Adipocyte (in vitro differentiated cells): ENCODE data around the gene SMARCB1.
"Not testable (repeated sequence)": the region's sequence is repeated elsewhere in the genome, so short reads cannot be mapped to it uniquely, and the experiment has no call there.

Source experiments
- DNase-seq: peaks from one replicate; pipeline ENCODE4 v3.0.0-alpha.2; 2015; ENCODE audit warnings: low read depth
- H3K27me3 ChIP-seq: replicated peaks from 2 replicates; pipeline ENCODE4 v1.7.0; 2013; ENCODE audit warnings: mild to moderate bottlenecking, low read length, moderate library complexity; ENCODE audit not compliant: control insufficient read depth, insufficient read depth
- H3K36me3 ChIP-seq: 2 replicates; pipeline ENCODE4 v1.7.0; 2013; ENCODE audit warnings: low read length, mild to moderate bottlenecking, moderate library complexity; ENCODE audit not compliant: control insufficient read depth, insufficient read depth, severe bottlenecking
- H3K4me1 ChIP-seq: 2 replicates; pipeline ENCODE4 v1.7.0; 2013; ENCODE audit warnings: mild to moderate bottlenecking, low read length, moderate library complexity; ENCODE audit not compliant: control insufficient read depth, insufficient read depth
- H3K4me3 ChIP-seq: 2 replicates; pipeline ENCODE4 v1.7.0; 2013; ENCODE audit warnings: mild to moderate bottlenecking, low read length, moderate library complexity
- H3K9ac ChIP-seq: 2 replicates; pipeline ENCODE4 v1.7.0; 2013; ENCODE audit warnings: mild to moderate bottlenecking, low read length, moderate library complexity
- H3K9me3 ChIP-seq: 2 replicates; pipeline ENCODE4 v1.7.0; 2013; ENCODE audit warnings: mild to moderate bottlenecking, low read length, moderate library complexity; ENCODE audit not compliant: control insufficient read depth

The SMARCB1 gene

DNA sequence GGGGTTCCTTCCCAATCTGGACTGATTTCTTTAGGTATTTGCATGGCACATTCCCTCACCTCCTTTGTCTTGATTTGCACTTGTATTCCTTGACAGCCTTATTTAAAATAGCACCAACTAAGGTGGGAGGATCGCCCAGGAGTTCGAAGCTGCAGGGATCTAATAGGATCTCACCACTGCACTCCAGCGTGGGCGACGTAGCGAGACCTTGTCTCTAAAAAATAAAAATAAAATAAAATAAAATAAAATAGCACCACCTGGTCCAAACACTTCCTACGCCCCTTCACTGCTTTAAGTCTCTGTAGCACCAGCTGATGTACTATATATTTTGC, 71.7 kb downstream of the SMARCB1 start:
- H3K4me1 ChIP-seq, result peaks cover 16% of the 10 kb centered on the region
- no peaks in the 10 kb centered on the region for H3K9me3 ChIP-seq
- H3K36me3 ChIP-seq, result no peaks in the 10 kb centered on the region
- no peak for DNase-seq
- H3K9ac ChIP-seq, result peak overlapping the region; percentile 88
- H3K27me3 ChIP-seq, result no peaks in the 10 kb centered on the region
- peak overlapping the region; percentile 87 for H3K4me3 ChIP-seq

DNA sequence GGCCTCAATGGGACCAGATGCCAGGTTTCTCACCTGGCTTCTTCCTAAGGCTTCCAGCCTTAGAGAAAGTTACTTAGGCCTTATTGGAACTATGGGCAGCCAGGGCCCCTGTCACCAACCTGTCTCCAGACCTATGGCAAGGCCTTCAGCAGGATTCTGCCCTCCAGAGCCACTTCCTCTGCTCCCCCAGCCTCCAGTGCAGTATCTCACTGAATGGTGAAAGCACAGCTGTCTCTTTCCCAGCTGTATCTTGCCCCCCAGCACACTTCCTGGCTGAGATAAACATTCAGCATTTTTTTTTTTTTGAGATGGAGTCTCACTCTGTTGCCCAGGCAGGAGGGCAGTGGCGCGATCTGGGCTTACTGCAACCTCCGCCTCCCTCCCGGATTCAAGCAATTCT, 72.4 kb downstream of the SMARCB1 start:
- Histone ChIP-seq H3K4me3 (no peak overlapping the region), H3K27me3 (no peaks in the 10 kb centered on the region), H3K36me3 (no peaks in the 10 kb centered on the region), H3K4me1 (peaks cover 16% of the 10 kb centered on the region), H3K9ac (no peak overlapping the region), H3K9me3 (no peaks in the 10 kb centered on the region)
- DNase-seq, result no peak

GRCh38 chr22:23860187-23860586, 73.4 kb downstream of the SMARCB1 start:
- H3K9ac ChIP-seq, H3K27me3 ChIP-seq, H3K9me3 ChIP-seq, H3K36me3 ChIP-seq, DNase-seq, H3K4me3 ChIP-seq: not testable (repeated sequence)
- peaks cover 16% of the 10 kb centered on the region for H3K4me1 ChIP-seq

- no peak overlapping the region for H3K9ac ChIP-seq
Measured at GRCh38 chr22:23862103-23862502, 75.3 kb downstream of the SMARCB1 start.

GRCh38 chr22:23864499-23865154, 77.9 kb downstream of the SMARCB1 start:
- not testable (repeated sequence) for H3K36me3 ChIP-seq, DNase-seq, H3K9me3 ChIP-seq, H3K27me3 ChIP-seq, H3K9ac ChIP-seq, H3K4me1 ChIP-seq, H3K4me3 ChIP-seq

More at GRCh38 chr22:23862103-23862502, 75.3 kb downstream of the SMARCB1 start:
- Histone ChIP-seq H3K4me1 (peaks cover 9% of the 10 kb centered on the region), H3K27me3 (no peaks in the 10 kb centered on the region), H3K36me3 (no peaks in the 10 kb centered on the region), H3K9me3 (no peaks in the 10 kb centered on the region), H3K4me3 (no peak overlapping the region)
- peak; percentile 52 for DNase-seq

GRCh38 chr22:23868580-23868979, 81.8 kb downstream of the SMARCB1 start:
- Histone ChIP-seq H3K4me1 (no peaks in the 10 kb centered on the region), H3K4me3 (no peak overlapping the region)

GRCh38 chr22:23874871-23875270, 88.1 kb downstream of the SMARCB1 start:
- Histone ChIP-seq H3K27me3 (no peaks in the 10 kb centered on the region), H3K9ac (no peak overlapping the region), H3K4me3 (no peak overlapping the region), H3K4me1 (no peaks in the 10 kb centered on the region), H3K36me3 (peaks cover 2% of the 10 kb centered on the region), H3K9me3 (no peaks in the 10 kb centered on the region)
- no peak for DNase-seq

More at GRCh38 chr22:23868580-23868979, 81.8 kb downstream of the SMARCB1 start:
- no peaks in the 10 kb centered on the region for H3K9me3 ChIP-seq
- DNase-seq, result no peak
- H3K9ac ChIP-seq, result no peak overlapping the region
- H3K27me3 ChIP-seq, result no peaks in the 10 kb centered on the region
- H3K36me3 ChIP-seq, result peaks cover 12% of the 10 kb centered on the region

GRCh38 chr22:23875801-23876200, 89.0 kb downstream of the SMARCB1 start:
- Histone ChIP-seq H3K4me1 (no peaks in the 10 kb centered on the region), H3K36me3 (no peaks in the 10 kb centered on the region)
- no peak for DNase-seq

GRCh38 chr22:23877566-23877965, 90.8 kb downstream of the SMARCB1 start:
- Histone ChIP-seq H3K9ac (no peak overlapping the region), H3K36me3 (no peaks in the 10 kb centered on the region), H3K4me3 (no peak overlapping the region), H3K4me1 (no peaks in the 10 kb centered on the region), H3K9me3 (no peaks in the 10 kb centered on the region), H3K27me3 (no peaks in the 10 kb centered on the region)
- no peak for DNase-seq

More at GRCh38 chr22:23875801-23876200, 89.0 kb downstream of the SMARCB1 start:
- Histone ChIP-seq H3K27me3 (no peaks in the 10 kb centered on the region), H3K4me3 (no peak overlapping the region), H3K9ac (no peak overlapping the region), H3K9me3 (no peaks in the 10 kb centered on the region)

DNA sequence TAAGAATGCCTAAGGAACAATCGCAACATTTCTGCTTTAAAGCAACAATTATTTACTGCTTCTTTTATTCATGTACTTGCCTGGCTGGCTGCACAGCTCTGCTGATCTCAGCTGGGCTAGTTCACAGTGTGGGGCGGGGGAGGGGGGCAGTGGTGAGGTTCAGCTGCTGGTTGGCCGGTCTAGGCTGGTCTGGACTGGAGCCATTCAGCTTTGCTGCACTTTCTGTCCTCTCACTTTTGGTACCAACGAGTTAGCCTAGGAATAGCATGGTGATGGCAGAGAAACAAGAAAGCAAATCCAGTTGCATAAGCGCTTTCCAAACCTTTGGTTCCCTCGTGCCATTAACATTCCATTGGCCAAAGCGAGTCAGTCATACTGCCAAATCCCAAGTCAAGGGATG, 91.5 kb downstream of the SMARCB1 start:
- Histone ChIP-seq H3K4me1 (no peaks in the 10 kb centered on the region), H3K9me3 (no peaks in the 10 kb centered on the region), H3K4me3 (no peak overlapping the region), H3K36me3 (no peaks in the 10 kb centered on the region), H3K27me3 (no peaks in the 10 kb centered on the region), H3K9ac (no peak overlapping the region)
- DNase-seq, result no peak

DNA sequence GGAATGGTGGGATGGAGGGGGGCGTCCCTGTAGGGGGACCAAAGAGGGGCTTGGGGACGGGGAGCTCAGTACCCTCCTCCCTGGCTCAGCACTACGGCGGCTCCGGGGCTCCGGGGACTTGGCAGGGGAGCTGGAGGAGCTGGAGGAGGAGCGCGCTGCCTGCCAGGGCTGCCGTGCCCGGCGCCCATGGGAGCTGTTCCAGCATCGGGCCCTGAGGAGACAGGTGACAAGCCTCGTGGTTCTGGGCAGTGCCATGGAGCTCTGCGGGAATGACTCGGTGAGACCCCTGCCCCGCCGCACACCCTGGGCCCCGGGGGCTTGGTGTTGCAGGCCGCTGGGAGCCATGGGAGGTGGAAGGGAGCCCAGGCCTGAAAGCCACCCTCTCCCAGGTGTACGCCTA, 95.6 kb downstream of the SMARCB1 start:
- DNase-seq, result no peak
- H3K36me3 ChIP-seq, result no peaks in the 10 kb centered on the region

GRCh38 chr22:23883658-23884057, 96.9 kb downstream of the SMARCB1 start:
- Histone ChIP-seq H3K4me3 (no peak overlapping the region), H3K9ac (no peak overlapping the region), H3K4me1 (peaks cover 7% of the 10 kb centered on the region), H3K27me3 (no peaks in the 10 kb centered on the region), H3K36me3 (no peaks in the 10 kb centered on the region), H3K9me3 (no peaks in the 10 kb centered on the region)
- no peak for DNase-seq

More for the DNA sequence above, 95.6 kb downstream of the SMARCB1 start:
- Histone ChIP-seq H3K27me3 (no peaks in the 10 kb centered on the region), H3K9me3 (no peaks in the 10 kb centered on the region), H3K9ac (no peak overlapping the region), H3K4me1 (no peaks in the 10 kb centered on the region), H3K4me3 (no peak overlapping the region)
